ENCODE measurements around the gene FHAD1.

- no peak for TF ChIP-seq EZH2 (optimal IDR thresholded peaks at IDR 0.05; ENCODE audit: low read depth, low read length)
- TF ChIP-seq EZH2phosphoT487 (IDR thresholded peaks at IDR 0.05; ENCODE audit: low read length), result no peak
Measured at GRCh38 chr1:15326691-15327588, 79.9 kb downstream of the FHAD1 start.

Measured in MM.1S (cell line).